Endothelial cell of umbilical vein (primary cell): ENCODE measurements around the gene PCDH15. TPM values are rescaled to one million over a fixed set of nuclear protein-coding genes. Genes with fewer than 3 reads are reported as not detected.

Source experiments
- BruUV-seq: library from RNA; stranded (reverse); fragments of 400-500 nt; replicated peaks from 2 replicates; lab custom pipeline; 2021; lab: Mats Ljungman, UMichigan
- CTCF ChIA-PET: fragments of 300-600, 350-600 bp; sonication (Branson Sonifier 250); formaldehyde crosslinking; loops from one replicate; lab custom pipeline; 2021; ENCODE audit warnings: antibody characterized with exemption, inconsistent platforms; lab: Charles Lee
- POLR2A ChIA-PET: fragments of 300-600, 350-600 bp; sonication (Branson Sonifier 250); formaldehyde crosslinking; loops from one replicate; lab custom pipeline; 2021; ENCODE audit warnings: antibody characterized with exemption, inconsistent platforms; lab: Charles Lee
- DNase-seq: peaks from one replicate; pipeline ENCODE4 v3.0.0-alpha.2; 2011; ENCODE audit warnings: low read depth, low spot score
- FAIRE-seq: peaks from 2 replicates; lab custom pipeline; 2011; peaks lifted over from hg19 to GRCh38; lab: Jason Lieb, UNC
- H2AFZ ChIP-seq: 2 replicates; pipeline ENCODE4 v1.6.0; 2012; ENCODE audit warnings: low read depth, low read length, control low read depth, inconsistent platforms
- H3K27ac ChIP-seq: 2 replicates; pipeline ENCODE4 v1.5.1; 2011; ENCODE audit warnings: low read depth, mild to moderate bottlenecking, control low read depth, low read length, moderate library complexity; ENCODE audit not compliant: insufficient read depth
- H3K27me3 ChIP-seq, 2 experiments: 2 replicates each; pipeline versions ENCODE4 v1.6.0 to v1.6.1; 2011; ENCODE audit warnings: low read length in 2 of 2, mixed read lengths in 1 of 2; ENCODE audit not compliant: control insufficient read depth in 2 of 2, insufficient read depth in 2 of 2
- H3K36me3 ChIP-seq, 2 experiments: 2 replicates in 1 of 2; 3 replicates in 1 of 2; pipeline ENCODE4 v1.5.1; 2011; ENCODE audit warnings: low read length in 2 of 2, mild to moderate bottlenecking in 1 of 2, moderate library complexity in 1 of 2; ENCODE audit not compliant: control insufficient read depth in 2 of 2, insufficient read depth in 2 of 2; ENCODE audit errors: extremely low read depth in 1 of 2
- H3K4me1 ChIP-seq: 3 replicates; pipeline ENCODE4 v1.5.1; 2011; ENCODE audit warnings: mild to moderate bottlenecking, low read length; ENCODE audit not compliant: control insufficient read depth, insufficient read depth; ENCODE audit errors: extremely low read depth
- H3K4me2 ChIP-seq: 2 replicates; pipeline ENCODE4 v1.6.1; 2011; ENCODE audit warnings: low read length, control low read depth, mixed read lengths; ENCODE audit not compliant: insufficient read depth
- H3K4me3 ChIP-seq, 3 experiments: fragments of 200-600 bp in 1 of 3; sonication (generic), shearing (Covaris generic) in 1 of 3; replicated peaks in 1 of 3; 2 replicates each; pipeline ENCODE4 v1.5.1; 2011 to 2016; ENCODE audit warnings: control low read depth in 3 of 3, low read length in 3 of 3, mild to moderate bottlenecking in 2 of 3, inconsistent platforms in 1 of 3, low read depth in 1 of 3, moderate library complexity in 1 of 3; ENCODE audit not compliant: insufficient read depth in 1 of 3
- H3K79me2 ChIP-seq: 2 replicates; pipeline ENCODE4 v1.6.0; 2012; ENCODE audit warnings: low read length, inconsistent platforms; ENCODE audit not compliant: control insufficient read depth, insufficient read depth
- H3K9ac ChIP-seq: replicated peaks from 2 replicates; pipeline ENCODE3; 2011; ENCODE audit warnings: low read length, control low read depth; ENCODE audit not compliant: insufficient read depth; ENCODE audit errors: extremely low read depth
- H3K9me1 ChIP-seq: replicated peaks from 3 replicates; pipeline ENCODE4 v1.6.0; 2011; ENCODE audit warnings: mild to moderate bottlenecking, low read length; ENCODE audit not compliant: control insufficient read depth, insufficient read depth; ENCODE audit errors: extremely low read depth
- H3K9me3 ChIP-seq: replicated peaks from 2 replicates; pipeline ENCODE4 v1.5.1; 2012; ENCODE audit warnings: low read length, inconsistent platforms; ENCODE audit not compliant: control insufficient read depth, insufficient read depth
- H4K20me1 ChIP-seq: replicated peaks from 2 replicates; pipeline ENCODE3; 2011; ENCODE audit warnings: mild to moderate bottlenecking, low read length; ENCODE audit not compliant: control insufficient read depth, insufficient read depth; ENCODE audit errors: extremely low read depth
- CTCF ChIP-seq, 2 donors: IDR thresholded peaks; 1 replicate in 1 of 2; 2 replicates in 1 of 2; pipeline ENCODE4 v1.5.1; 2011; ENCODE audit warnings: low read length in 2 of 2, mild to moderate bottlenecking in 2 of 2, moderate library complexity in 2 of 2, control low read depth in 1 of 2, inconsistent platforms in 1 of 2, low read depth in 1 of 2; ENCODE audit not compliant: insufficient read depth in 1 of 2; ENCODE audit errors: extremely low read depth in 1 of 2
- EZH2 ChIP-seq: IDR thresholded peaks from 2 replicates; pipeline ENCODE4 v1.6.1; 2012; ENCODE audit warnings: borderline replicate concordance, low read depth, mild to moderate bottlenecking, moderate library complexity, low read length, inconsistent platforms; ENCODE audit not compliant: severe bottlenecking
- FOS ChIP-seq: IDR thresholded peaks from 2 replicates; pipeline ENCODE4 v1.6.1; 2011; ENCODE audit warnings: mild to moderate bottlenecking, low read length, moderate library complexity, borderline replicate concordance; ENCODE audit not compliant: insufficient read depth
- GATA2 ChIP-seq: IDR thresholded peaks from 2 replicates; pipeline ENCODE4 v1.7.0; 2011; ENCODE audit warnings: low read depth, mild to moderate bottlenecking, moderate library complexity, mixed read lengths, low read length; ENCODE audit not compliant: insufficient read length, insufficient read depth
- JUN ChIP-seq: IDR thresholded peaks from 2 replicates; pipeline ENCODE4 v1.6.1; 2011; ENCODE audit warnings: borderline replicate concordance, low read depth; ENCODE audit not compliant: insufficient read length, insufficient read depth
- MYC ChIP-seq: IDR thresholded peaks from one replicate; pipeline ENCODE4 v1.6.1; 2011; ENCODE audit warnings: mild to moderate bottlenecking, low read depth, low read length
- POLR2A ChIP-seq: IDR thresholded peaks from 2 replicates; pipeline ENCODE4 v1.6.1; 2012; ENCODE audit warnings: low read depth, mild to moderate bottlenecking, control low read depth, low read length
- POLR2AphosphoS5 ChIP-seq: IDR thresholded peaks from 2 replicates; pipeline ENCODE4 v1.6.1; 2012; ENCODE audit warnings: low read depth, mild to moderate bottlenecking, control low read depth, low read length, moderate library complexity; ENCODE audit not compliant: insufficient read depth
- dilution Hi-C: fragments of 300-500 bp; cut with MboI; formaldehyde crosslinking; loops from one replicate; pipeline ENCODE4 v1.15.0; 2019; ENCODE audit warnings: low sequenced_read_pairs; ENCODE audit not compliant: extremely low pct_ligation_motif_present
- intact Hi-C: fragments of 100-400 bp; cut with micrococcal nuclease; formaldehyde crosslinking; loops from one replicate; pipeline ENCODE4 v1.10.0; 2022
- polyA plus RNA-seq, 4 experiments: library from polyadenylated mRNA; depleted of rRNA in 3 of 4; stranded (reverse) in 3 of 4; unstranded in 1 of 4; fragments of >200 nt; gene quantifications; 2 replicates each; pipeline versions ENCODE4 v1.2.1 to v1.2.3, GENCODE V29; 2011 to 2012; ENCODE audit warnings: missing spikeins in 1 of 4
- total RNA-seq: library from RNA; stranded (reverse); gene quantifications from 2 replicates; pipeline ENCODE4 v1.2.3, GENCODE V29; 2021
- TF ChIP-seq, protein P1 (sequence below): IDR thresholded peaks from 2 replicates; pipeline ENCODE4 v1.6.1; 2011; ENCODE audit not compliant: insufficient read depth, insufficient read length

PCDH15 gene
- total and polyA plus RNA-seq, 2 donors (not counting 3 experiments of a cell fraction or from before 2014, with no cell fraction given): 0.04 TPM; not detected in 1

DNA sequence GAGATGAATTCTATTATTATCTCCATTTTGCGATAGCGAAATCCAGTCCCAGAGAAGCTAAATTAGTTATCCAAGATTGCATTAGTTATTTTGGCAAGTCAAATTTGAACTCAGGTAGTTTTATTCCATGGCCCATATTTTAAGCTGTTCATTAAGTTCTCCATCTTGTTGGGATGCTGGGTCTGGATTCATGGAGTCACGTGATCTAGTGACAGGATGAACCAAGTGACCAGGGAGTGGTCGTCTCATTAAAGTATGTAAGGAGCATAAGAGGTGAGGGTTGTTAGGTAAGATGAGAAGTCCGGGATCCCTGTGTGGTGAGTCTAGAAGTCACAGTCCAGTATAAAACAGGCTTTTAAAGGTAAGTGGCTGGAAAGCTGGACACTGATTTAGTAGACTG, 740.5 kb downstream of the PCDH15 start:
- FAIRE-seq (no peak), DNase-seq (no peak)
- Histone ChIP-seq H3K9me1 (no peaks in the 10 kb centered on the region), H3K4me2 (no peak overlapping the region), H3K79me2 (no peaks in the 10 kb centered on the region), H3K4me3 (no peak overlapping the region), H3K4me1 (no peaks in the 10 kb centered on the region), H4K20me1 (no peaks in the 10 kb centered on the region), H3K27ac (no peak overlapping the region), H3K9me3 (no peaks in the 10 kb centered on the region), H3K36me3 (no peaks in the 10 kb centered on the region), H3K9ac (no peak overlapping the region), H3K27me3 (no peaks in the 10 kb centered on the region), H2AFZ (no peak overlapping the region)
- intact Hi-C loops (no loop called here), dilution Hi-C loops (no loop called here)
- POLR2A ChIA-PET: no interaction called here
- TF ChIP-seq GATA2 (no peak), FOS (no peak), POLR2A (no peak), EZH2 (no peak), MYC (no peak), POLR2AphosphoS5 (no peak), JUN (no peak), CTCF (IDR thresholded peaks at IDR 0.05; ENCODE audit: extremely low read depth in 1 of 2, insufficient read depth in 1 of 2, low read depth in 1 of 2, low read length in 2 of 2) (no peak)
- TF ChIP-seq, protein P1, sequence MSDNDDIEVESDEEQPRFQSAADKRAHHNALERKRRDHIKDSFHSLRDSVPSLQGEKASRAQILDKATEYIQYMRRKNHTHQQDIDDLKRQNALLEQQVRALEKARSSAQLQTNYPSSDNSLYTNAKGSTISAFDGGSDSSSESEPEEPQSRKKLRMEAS: no peak
- no TSS peak for BruUV-seq
- CTCF ChIA-PET: no interaction called here
